HCT116 (cell line): ENCODE results near the gene ALK. TPM values are rescaled to one million over a fixed set of nuclear protein-coding genes. Genes with fewer than 3 reads are reported as not detected.

Experiments used
- ATAC-seq: fragments of 200-7000 bp; cut with Tn5 transposase; 2 replicates; pipeline ENCODE4 v1.9.1; 2020; ENCODE audit warnings: mild to moderate bottlenecking, moderate library complexity
- BruUV-seq: library from RNA; stranded (reverse); fragments of 400-500 nt; replicated peaks from 2 replicates; lab custom pipeline; 2021; lab: Mats Ljungman, UMichigan
- CTCF ChIA-PET: fragments of 300-600 bp; sonication (Branson Sonifier 250); formaldehyde crosslinking; loops from one replicate; lab custom pipeline; 2021; ENCODE audit warnings: antibody characterized with exemption; lab: Charles Lee
- POLR2A ChIA-PET: fragments of 300-600, 350-600 bp; sonication (Branson Sonifier 250); formaldehyde crosslinking; loops from one replicate; lab custom pipeline; 2021; ENCODE audit warnings: antibody characterized with exemption; lab: Charles Lee
- RAD21 ChIA-PET, 2 experiments: fragments of 300-600 bp; sonication (Branson Sonifier 250); formaldehyde crosslinking; loops; one replicate each; lab custom pipeline; 2023; ENCODE audit warnings: low total read pairs in 2 of 2; ENCODE audit not compliant: uncharacterized antibody in 2 of 2, unreplicated experiment in 2 of 2, low non-redundant PET in 1 of 2; lab: Charles Lee
- DNase-seq: peaks from one replicate; pipeline ENCODE4 v3.0.0-alpha.2; 2010; ENCODE audit warnings: low read depth, low spot score
- H2AFZ ChIP-seq: fragments of 200-600 bp; shearing (Covaris generic), sonication (generic); 2 replicates; pipeline ENCODE4 v1.6.1; 2017; ENCODE audit warnings: low read depth, mixed run types, mixed read lengths, antibody characterized with exemption, low read length; ENCODE audit not compliant: poor library complexity, severe bottlenecking
- H3K27ac ChIP-seq: 2 replicates; pipeline ENCODE4 v1.5.1; 2012; ENCODE audit warnings: low read depth, low read length
- H3K27me3 ChIP-seq: fragments of 200-600 bp; sonication (generic); 2 replicates; pipeline ENCODE4 v1.6.1; 2016; ENCODE audit warnings: mixed run types, low read length, mixed read lengths; ENCODE audit not compliant: insufficient read depth
- H3K36me3 ChIP-seq, 2 experiments: fragments of 200-500 bp in 1 of 2; fragments of 200-600 bp in 1 of 2; sonication (Bioruptor generic) in 1 of 2; sonication (generic) in 1 of 2; 2 replicates each; pipeline versions ENCODE4 v1.5.1 to v1.6.1; 2014 to 2016; ENCODE audit warnings: low read length in 2 of 2, inconsistent platforms in 1 of 2, mixed read lengths in 1 of 2, mixed run types in 1 of 2; ENCODE audit not compliant: insufficient read depth in 2 of 2, control insufficient read depth in 1 of 2
- H3K4me1 ChIP-seq, 2 experiments: fragments of 200-600 bp in 1 of 2; sonication (generic) in 1 of 2; 2 replicates each; pipeline versions ENCODE4 v1.5.1 to v1.6.1; 2012 to 2017; ENCODE audit warnings: low read length in 2 of 2, inconsistent platforms in 1 of 2, mild to moderate bottlenecking in 1 of 2, mixed read lengths in 1 of 2, mixed run types in 1 of 2, moderate library complexity in 1 of 2; ENCODE audit not compliant: insufficient read depth in 2 of 2, control insufficient read depth in 1 of 2
- H3K4me2 ChIP-seq: fragments of 200-600 bp; sonication (generic); 2 replicates; pipeline ENCODE4 v1.6.1; 2017; ENCODE audit warnings: mixed run types, low read length, mixed read lengths
- H3K4me3 ChIP-seq, 2 experiments: fragments of 200-600 bp in 1 of 2; sonication (generic) in 1 of 2; replicated peaks in 1 of 2; 2 replicates each; pipeline ENCODE4 v1.5.1; 2011 to 2016; ENCODE audit warnings: low read length in 2 of 2, control low read depth in 1 of 2, low read depth in 1 of 2, mild to moderate bottlenecking in 1 of 2, mixed read lengths in 1 of 2, mixed run types in 1 of 2
- H3K79me2 ChIP-seq: fragments of 200-600 bp; sonication (generic); 2 replicates; pipeline ENCODE4 v1.6.1; 2017; ENCODE audit warnings: mild to moderate bottlenecking, mixed run types, low read length, moderate library complexity, mixed read lengths; ENCODE audit not compliant: insufficient read depth
- H3K9ac ChIP-seq: fragments of 200-600 bp; sonication (generic); 2 replicates; pipeline ENCODE4 v1.6.1; 2016; ENCODE audit warnings: low read length, mixed read lengths
- H3K9me2 ChIP-seq: fragments of 200-600 bp; sonication (generic), shearing (Covaris generic); 2 replicates; pipeline ENCODE4 v1.6.1; 2017; ENCODE audit warnings: mixed run types, mild to moderate bottlenecking, moderate library complexity; ENCODE audit not compliant: insufficient read depth
- H3K9me3 ChIP-seq, 2 experiments: fragments of 200-500 bp in 1 of 2; fragments of 200-600 bp in 1 of 2; sonication (Bioruptor generic) in 1 of 2; sonication (generic) in 1 of 2; 2 replicates each; pipeline ENCODE4 v1.6.1; 2014 to 2017; ENCODE audit warnings: low read length in 2 of 2, mixed read lengths in 2 of 2, inconsistent platforms in 1 of 2, low read depth in 1 of 2, mild to moderate bottlenecking in 1 of 2, mixed run types in 1 of 2, moderate library complexity in 1 of 2; ENCODE audit not compliant: control insufficient read depth in 1 of 2, insufficient read depth in 1 of 2
- H4K20me1 ChIP-seq: fragments of 200-600 bp; sonication (generic), shearing (Covaris generic); 2 replicates; pipeline ENCODE4 v1.6.1; 2017; ENCODE audit warnings: mixed run types, mild to moderate bottlenecking, moderate library complexity; ENCODE audit not compliant: insufficient read depth
- ELF1 ChIP-seq: IDR thresholded peaks from 2 replicates; pipeline ENCODE4 v1.6.1; 2012; ENCODE audit warnings: low read depth, borderline replicate concordance
- EZH2 ChIP-seq: fragments of 200-600 bp; sonication (generic); IDR thresholded peaks from 2 replicates; pipeline ENCODE4 v1.6.1; 2017; ENCODE audit warnings: antibody characterized with exemption, mixed run types
- EZH2phosphoT487 ChIP-seq: fragments of 200-600 bp; IDR thresholded peaks from 2 replicates; pipeline ENCODE4 v1.6.1; 2018; ENCODE audit warnings: antibody characterized with exemption, borderline replicate concordance
- JUND ChIP-seq: IDR thresholded peaks from 2 replicates; pipeline ENCODE4 v1.6.1; 2012
- SIN3A ChIP-seq: IDR thresholded peaks from 2 replicates; pipeline ENCODE4 v1.6.1; 2012; ENCODE audit warnings: low read depth
- YY1 ChIP-seq: IDR thresholded peaks from 2 replicates; pipeline ENCODE4 v1.6.1; 2011; ENCODE audit warnings: low read length, low read depth, moderate library complexity, mild to moderate bottlenecking; ENCODE audit not compliant: insufficient replicate concordance; ENCODE audit errors: extremely low read depth
- ZFX ChIP-seq: fragments of 450-650 bp; IDR thresholded peaks from 2 replicates; pipeline ENCODE4 v1.6.1; 2017
- intact Hi-C: fragments of 100-400 bp; cut with micrococcal nuclease; formaldehyde crosslinking; loops from 2 replicates; pipeline ENCODE4 v1.10.0; 2022
- total RNA-seq: library from RNA; stranded (reverse); gene quantifications from one replicate; pipeline ENCODE4 v1.2.1, GENCODE V29; 2021; ENCODE audit not compliant: unreplicated experiment
- TF ChIP-seq, protein P1 (sequence below): IDR thresholded peaks from 2 replicates; pipeline ENCODE4 v1.6.1; 2012
- TF ChIP-seq, protein P2 (sequence below): IDR thresholded peaks from 2 replicates; pipeline ENCODE4 v1.6.1; 2011; ENCODE audit warnings: mild to moderate bottlenecking, low read length, moderate library complexity; ENCODE audit not compliant: insufficient replicate concordance; ENCODE audit errors: extremely low read depth
- TF ChIP-seq, protein P3 (sequence below): IDR thresholded peaks from 2 replicates; pipeline ENCODE4 v1.6.1; 2012

ALK gene
- total RNA-seq, 1 experiment from 2014 or later = not detected

DNA sequence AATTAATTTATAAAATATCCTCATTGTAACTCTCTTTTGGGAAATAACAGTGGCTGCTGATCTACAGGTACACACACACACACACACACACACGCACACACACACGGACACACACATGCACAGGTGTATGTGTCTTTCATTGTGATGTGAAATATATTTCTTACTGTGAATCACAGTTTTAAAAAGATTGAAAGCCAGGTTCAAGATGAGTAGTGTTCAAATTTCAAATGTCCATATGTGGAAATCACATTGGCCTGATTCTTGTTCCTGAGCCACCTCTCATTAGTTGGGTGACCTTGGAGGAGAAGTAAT lies 372.4 kb downstream of the ALK start:
- DNase-seq (no peak), ATAC-seq (no peak)
- Histone ChIP-seq H3K9ac (no peak overlapping the region), H3K4me3 (no peak overlapping the region), H3K79me2 (no peaks in the 10 kb centered on the region), H4K20me1 (peaks cover 3% of the 10 kb centered on the region; the same call in 1 of the 2 replicates), H3K36me3 (no peaks in the 10 kb centered on the region), H3K9me3 (no peaks in the 10 kb centered on the region), H3K4me1 (no peaks in the 10 kb centered on the region)
- RAD21 ChIA-PET = no interaction called here
- POLR2A ChIA-PET = no interaction called here
- no TSS peak for BruUV-seq
- CTCF ChIA-PET = no interaction called here
- intact Hi-C loops = no loop called here
- TF ChIP-seq EZH2 (no peak), JUND (no peak), SIN3A (no peak), YY1 (no peak), ELF1 (no peak), ZFX (no peak), EZH2phosphoT487 (no peak)
- TF ChIP-seq, protein P1, sequence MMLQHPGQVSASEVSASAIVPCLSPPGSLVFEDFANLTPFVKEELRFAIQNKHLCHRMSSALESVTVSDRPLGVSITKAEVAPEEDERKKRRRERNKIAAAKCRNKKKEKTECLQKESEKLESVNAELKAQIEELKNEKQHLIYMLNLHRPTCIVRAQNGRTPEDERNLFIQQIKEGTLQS = no peak
- TF ChIP-seq, protein P2, sequence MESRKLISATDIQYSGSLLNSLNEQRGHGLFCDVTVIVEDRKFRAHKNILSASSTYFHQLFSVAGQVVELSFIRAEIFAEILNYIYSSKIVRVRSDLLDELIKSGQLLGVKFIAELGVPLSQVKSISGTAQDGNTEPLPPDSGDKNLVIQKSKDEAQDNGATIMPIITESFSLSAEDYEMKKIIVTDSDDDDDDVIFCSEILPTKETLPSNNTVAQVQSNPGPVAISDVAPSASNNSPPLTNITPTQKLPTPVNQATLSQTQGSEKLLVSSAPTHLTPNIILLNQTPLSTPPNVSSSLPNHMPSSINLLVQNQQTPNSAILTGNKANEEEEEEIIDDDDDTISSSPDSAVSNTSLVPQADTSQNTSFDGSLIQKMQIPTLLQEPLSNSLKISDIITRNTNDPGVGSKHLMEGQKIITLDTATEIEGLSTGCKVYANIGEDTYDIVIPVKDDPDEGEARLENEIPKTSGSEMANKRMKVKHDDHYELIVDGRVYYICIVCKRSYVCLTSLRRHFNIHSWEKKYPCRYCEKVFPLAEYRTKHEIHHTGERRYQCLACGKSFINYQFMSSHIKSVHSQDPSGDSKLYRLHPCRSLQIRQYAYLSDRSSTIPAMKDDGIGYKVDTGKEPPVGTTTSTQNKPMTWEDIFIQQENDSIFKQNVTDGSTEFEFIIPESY = no peak
- TF ChIP-seq, protein P3, sequence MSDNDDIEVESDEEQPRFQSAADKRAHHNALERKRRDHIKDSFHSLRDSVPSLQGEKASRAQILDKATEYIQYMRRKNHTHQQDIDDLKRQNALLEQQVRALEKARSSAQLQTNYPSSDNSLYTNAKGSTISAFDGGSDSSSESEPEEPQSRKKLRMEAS = no peak
- TF ChIP-seq, all 23 proteins: peak for 0
- peaks cover 71% of the 10 kb centered on the region for H3K27me3 ChIP-seq
- H3K27ac ChIP-seq = no peak overlapping the region
- no peak overlapping the region for H2AFZ ChIP-seq
- H3K9me2 ChIP-seq = no peaks in the 10 kb centered on the region
- H3K4me2 ChIP-seq = no peak overlapping the region
